Gastroesophageal sphincter (tissue), 3 donors: ENCODE results near the gene KCNAB3.

ENCODE experiments used
- EP300 ChIP-seq: sonication (generic); formaldehyde crosslinking; IDR thresholded peaks from one replicate; pipeline ENCODE4 v1.6.1; 2017; ENCODE audit warnings: antibody characterized with exemption, mild to moderate bottlenecking
- POLR2A ChIP-seq, 2 donors: fragments of 450-650 bp; IDR thresholded peaks; one replicate each; pipeline ENCODE4 v1.6.1; 2017; ENCODE audit warnings: antibody characterized with exemption in 2 of 2, mild to moderate bottlenecking in 2 of 2, moderate library complexity in 1 of 2
- POLR2AphosphoS5 ChIP-seq: sonication (generic); formaldehyde crosslinking; IDR thresholded peaks from one replicate; pipeline ENCODE4 v1.6.1; 2017; ENCODE audit warnings: antibody characterized with exemption
- TF ChIP-seq, protein P1 (sequence below), 4 experiments: fragments of 200-600 bp in 2 of 4; fragments of 450-650 bp in 2 of 4; sonication (generic) in 1 of 4; IDR thresholded peaks; one replicate each; pipeline ENCODE4 v1.5.1; 2017 to 2019; ENCODE audit warnings: antibody characterized with exemption in 4 of 4, mild to moderate bottlenecking in 2 of 4, moderate library complexity in 2 of 4

DNA sequence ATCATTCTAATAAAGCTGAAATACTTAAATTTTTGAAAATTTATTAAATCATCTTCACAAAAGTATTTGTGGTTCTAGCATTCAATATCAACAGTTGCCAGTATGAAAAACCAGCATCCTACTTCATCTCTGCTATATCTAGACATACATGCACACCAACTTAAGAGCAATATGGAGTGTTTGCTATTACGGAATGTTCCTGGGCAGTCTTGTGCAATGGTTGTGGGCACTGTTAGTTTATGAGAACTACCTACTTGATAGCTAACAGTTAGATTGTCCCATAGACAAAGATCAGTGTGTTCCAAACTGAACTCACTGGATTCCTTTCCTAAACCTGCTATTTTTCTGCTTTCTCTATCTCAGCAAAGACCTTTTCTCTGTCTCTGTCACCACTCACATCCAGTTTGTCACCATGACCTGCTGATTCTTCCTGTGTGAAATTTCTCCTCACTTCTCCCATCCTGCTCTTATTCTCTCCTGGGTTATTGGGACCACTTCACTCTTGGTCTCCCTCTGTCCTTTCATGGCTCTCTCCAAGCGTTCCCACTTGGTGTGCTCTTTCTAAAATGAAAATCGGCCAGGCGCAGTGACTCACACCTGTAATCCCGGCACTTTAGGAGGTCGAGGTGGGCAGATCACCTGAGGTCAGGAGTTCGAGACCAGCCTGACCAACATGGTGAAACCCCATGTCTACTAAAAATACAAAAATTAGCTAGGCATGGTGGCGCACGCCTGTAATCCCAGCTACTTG, 30.0 kb upstream of the KCNAB3 start:
- TF ChIP-seq, protein P1, sequence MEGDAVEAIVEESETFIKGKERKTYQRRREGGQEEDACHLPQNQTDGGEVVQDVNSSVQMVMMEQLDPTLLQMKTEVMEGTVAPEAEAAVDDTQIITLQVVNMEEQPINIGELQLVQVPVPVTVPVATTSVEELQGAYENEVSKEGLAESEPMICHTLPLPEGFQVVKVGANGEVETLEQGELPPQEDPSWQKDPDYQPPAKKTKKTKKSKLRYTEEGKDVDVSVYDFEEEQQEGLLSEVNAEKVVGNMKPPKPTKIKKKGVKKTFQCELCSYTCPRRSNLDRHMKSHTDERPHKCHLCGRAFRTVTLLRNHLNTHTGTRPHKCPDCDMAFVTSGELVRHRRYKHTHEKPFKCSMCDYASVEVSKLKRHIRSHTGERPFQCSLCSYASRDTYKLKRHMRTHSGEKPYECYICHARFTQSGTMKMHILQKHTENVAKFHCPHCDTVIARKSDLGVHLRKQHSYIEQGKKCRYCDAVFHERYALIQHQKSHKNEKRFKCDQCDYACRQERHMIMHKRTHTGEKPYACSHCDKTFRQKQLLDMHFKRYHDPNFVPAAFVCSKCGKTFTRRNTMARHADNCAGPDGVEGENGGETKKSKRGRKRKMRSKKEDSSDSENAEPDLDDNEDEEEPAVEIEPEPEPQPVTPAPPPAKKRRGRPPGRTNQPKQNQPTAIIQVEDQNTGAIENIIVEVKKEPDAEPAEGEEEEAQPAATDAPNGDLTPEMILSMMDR (IDR thresholded peaks at IDR 0.05): no peak
- TF ChIP-seq POLR2A (IDR thresholded peaks at IDR 0.05) (no peak), POLR2AphosphoS5 (no peak), EP300 (no peak)
